ENCODE measurements around the gene FGF23.
"Not testable (repeated sequence)": the region's sequence is repeated elsewhere in the genome, so short reads cannot be mapped to it uniquely, and the experiment has no call there.

FGF23 gene

DNA sequence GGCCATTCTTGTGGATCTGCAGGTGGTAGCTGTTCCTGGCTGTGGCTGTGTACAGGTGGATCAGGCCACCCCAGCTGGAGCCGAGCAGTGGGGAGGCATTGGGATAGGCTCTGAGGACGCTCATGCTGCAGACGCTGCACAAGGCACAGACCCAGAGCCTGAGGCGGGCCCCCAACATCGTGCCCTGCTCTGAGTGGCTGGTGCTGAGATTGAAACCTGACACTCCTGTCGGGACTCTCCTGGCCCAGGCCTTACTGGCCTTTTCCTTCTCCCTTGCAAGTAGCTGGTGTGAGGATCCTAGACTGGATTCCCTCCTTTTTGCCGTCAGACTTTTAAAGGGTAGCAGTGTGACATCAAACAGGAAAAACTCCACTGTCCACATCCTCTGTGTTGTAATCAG, at the start of gene FGF23:
Gene FGF23 (minus strand): TSS at position 308 of the 400 bp plus-strand sequence. CDS start 130 bp downstream, at position 178.
- DNase-seq: no peak

DNA sequence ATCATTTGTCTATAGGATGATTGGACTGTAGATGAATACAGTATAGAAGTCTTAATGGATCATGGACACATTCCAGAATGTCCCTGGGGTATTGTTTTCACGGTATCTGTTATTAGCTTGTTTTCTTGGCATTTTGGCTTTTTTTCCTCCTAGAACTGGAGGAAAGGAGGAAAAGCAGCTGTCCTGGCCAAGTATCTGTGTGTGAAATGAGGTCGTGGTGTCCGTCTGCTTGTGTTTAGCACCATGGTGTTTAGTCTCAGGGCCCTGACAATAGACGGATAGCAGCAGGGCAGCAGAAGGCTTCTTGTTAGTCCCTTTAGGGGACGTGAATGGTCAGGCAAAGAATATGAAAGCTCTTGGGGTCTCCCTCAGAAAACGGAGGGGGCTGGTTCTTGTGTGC, 44.9 kb upstream of the FGF23 start:
- no peak for DNase-seq

DNA sequence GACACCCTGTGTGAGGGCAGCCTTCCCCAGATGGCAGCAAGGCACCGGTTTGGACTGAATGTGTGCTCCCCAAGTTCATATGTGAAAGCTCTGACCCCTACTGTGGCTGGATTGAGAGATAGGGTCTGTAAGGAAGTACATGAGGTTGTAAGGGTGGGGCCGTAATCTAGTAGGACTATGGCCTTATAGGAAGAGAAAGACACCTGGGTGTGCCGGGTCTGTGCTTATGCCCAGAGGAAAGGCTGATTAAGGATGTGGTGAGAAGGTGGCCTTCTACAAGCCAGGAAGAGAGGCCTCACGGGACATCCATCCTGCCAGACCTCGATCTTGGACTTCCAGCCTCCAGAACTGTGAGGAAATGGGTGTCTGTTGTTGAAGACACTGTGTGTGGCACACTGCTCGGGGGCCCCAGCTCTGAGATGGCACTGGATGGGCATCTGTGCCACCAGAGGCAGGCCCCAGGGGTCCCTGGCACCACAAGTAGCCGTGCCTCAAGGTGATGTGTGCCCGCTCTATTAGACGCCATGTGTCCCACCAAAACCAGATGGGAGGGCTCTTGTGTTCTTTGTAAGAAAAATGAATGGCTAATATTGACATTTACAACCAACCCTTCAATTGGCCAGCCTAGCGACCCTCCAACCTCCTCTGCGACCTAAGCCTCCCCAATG, 44.1 kb upstream of the FGF23 start:
- no peak for DNase-seq

DNA sequence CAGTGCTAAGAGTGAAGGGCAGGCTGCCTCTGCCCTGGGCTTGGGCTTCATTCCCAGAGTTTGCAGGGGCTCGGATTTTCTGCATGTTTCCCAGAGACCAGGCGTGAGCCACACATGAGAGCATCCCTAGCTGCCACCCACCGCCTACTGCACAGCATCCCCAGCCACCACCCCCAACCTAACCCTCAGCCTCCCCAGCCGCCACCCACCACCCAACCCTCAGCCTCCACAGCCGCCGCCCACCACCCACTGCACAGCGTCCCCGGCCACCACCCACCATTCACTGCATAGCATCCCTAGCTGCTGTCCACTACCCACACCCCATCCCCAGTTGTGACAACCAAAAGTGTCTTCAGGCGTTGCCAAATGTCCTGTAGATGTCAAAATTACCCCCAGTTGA, 43.5 kb upstream of the FGF23 start:
- DNase-seq: no peak

DNA sequence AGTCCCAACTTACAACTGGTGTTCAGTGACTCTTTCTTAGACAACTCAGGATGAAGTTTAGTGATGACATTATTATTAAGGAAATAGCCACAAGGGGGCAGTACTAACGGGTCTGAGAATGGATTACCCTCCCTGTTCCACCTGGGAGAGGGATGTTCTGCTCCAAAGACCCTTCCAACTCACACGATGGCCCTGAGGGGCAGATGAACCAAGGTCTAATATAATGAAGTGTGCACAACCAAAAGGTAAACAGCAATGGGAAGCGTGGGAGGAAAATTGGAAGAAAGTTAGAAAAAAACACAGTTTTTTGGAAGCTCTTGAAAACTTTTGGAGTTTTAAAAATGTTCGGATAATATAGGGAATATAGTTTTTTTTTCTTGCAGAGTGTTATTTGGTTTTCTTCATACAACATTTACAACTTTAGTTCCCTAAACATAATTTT, 42.1 kb upstream of the FGF23 start:
- peak; percentile 76 for DNase-seq

DNA sequence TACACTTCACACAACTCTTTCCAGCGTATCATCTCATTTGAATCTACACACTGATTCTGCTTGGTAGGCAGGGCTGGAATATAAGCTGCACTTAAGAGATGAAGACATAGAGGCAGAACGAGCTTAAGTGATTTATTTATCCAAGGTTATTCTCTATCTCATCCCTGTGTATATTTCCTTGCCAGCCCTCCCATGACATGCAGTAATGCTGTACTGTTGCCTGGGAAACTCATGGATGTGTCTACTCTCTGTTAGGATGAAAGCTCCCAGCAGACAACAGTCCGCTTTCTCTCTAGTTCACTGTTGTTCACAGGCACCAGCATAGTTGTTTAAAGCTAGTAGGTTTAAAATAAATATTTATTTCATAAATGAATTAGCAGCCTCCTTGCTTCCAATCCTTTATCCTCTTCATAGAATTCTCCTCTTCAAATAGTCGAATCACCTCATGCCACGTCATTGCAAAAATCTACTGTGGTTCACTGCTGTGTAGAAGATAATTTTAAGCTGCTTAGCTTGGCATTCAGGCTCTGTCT, 40.7 kb upstream of the FGF23 start:
- no peak for DNase-seq

DNA sequence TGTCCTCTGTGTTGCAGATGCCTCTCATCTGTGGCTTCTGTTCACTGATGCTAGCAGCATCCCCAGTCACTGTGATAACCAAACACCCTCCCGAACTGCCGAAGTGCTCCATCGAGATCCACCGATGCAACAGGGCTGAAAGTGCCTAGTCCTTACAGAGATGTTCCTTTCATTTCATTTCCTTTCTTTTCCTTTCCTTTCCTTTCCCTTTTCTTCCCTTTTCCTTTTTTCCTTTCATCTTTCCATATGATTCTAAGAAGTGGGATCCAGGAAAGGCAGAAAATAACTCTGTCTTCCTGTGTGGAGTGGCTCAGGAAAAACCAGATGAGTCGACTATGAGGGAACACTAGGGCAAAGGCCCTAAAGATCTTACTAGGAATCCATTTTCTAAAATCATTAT, 39.4 kb upstream of the FGF23 start:
- DNase-seq: no peak

DNA sequence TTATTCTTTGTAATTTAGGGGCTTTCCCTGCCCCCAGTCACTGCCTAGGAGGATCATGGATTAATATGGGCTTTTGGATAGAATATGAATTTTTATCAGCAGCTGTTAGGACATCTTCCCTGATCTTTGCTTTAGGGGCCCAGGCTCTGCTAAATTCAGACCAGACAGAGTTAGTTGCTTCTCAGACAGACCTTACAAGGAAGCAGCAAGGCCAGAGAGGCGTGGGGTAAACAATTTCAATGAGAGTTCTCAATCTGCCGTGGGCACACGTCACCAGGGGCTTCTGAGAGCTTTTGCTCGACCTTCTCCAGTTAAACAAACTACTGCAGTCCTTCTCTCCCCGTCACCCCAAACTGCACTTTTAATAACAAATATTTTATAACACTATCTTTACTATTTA, 38.4 kb upstream of the FGF23 start:
- DNase-seq: no peak

DNA sequence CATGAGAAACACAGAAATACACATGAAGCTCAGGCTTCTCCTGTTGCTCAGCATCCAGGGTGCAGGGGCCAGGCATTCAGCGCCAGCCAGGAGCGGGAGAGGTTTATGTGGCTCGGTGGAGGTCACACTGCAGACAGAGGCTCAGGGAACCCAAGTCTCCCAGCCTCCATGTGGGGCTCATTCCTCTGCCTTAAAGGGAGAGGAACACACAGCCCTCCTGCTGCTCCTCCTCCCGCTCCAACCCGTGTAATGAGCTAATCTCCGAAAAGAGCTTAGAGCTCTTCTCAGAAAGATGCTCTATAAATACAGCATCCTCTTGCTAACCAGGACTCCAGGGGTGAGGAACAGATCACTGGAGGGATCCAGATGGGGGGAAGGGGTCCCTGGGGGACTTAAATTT, 37.9 kb upstream of the FGF23 start:
- no peak for DNase-seq

DNA sequence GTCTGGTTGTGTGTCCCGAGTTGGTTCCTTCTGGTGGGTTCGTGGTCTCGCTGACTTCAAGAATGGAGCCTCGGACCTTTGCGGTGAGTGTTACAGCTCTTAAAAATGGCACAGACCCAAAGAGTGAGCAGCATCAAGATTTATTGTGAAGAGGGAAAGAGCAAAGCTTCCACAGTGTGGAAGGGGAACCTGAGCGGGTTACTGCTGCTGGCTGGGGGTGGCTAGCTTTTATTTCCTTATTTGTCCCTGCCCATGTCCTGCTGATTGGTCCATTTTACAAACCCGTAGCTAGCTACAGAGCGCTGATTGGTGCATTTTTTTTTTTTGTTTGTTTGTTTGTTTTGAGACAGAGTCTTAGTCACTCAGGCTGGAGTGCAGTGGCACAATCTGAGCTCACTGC, 36.8 kb upstream of the FGF23 start:
- DNase-seq: no peak

DNA sequence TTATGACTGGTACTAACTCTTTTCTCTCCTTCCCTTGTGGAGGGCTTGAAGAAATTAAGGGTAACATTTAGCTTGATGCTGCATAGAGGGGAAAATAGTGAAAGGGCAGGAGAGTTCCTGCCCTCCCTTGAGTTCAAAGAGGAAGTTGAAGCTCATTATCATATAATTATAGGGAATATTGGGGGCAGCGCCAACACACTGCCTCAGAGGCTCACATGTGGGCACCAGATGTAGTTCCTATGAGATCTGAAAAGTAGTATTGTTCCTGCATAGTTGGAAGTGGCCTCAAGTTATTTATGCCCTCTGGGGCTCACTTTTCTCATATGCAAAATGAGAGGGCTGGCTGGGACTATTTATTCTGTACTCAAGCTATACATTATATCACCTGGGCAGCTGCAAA, 33.0 kb upstream of the FGF23 start:
- DNase-seq: no peak

DNA sequence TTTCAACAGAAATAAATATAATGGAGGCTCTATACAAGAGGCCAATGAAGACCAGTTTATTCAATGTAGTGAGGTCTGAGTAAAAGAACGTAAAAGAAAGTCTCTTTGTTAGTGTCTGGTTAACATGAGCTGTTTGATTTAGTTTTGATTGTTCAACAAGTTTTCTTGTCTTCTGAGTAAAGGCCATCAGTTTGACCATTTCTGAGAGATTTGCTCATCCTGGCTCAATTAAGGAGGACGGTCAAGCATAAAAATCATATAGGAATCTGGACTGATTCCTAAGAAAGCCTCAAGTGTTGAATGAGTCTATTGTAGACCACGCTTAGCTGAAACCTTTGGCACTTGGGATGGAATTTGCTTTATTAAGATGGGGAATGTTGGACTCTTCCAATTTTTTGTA, 32.5 kb upstream of the FGF23 start:
- DNase-seq: no peak

DNA sequence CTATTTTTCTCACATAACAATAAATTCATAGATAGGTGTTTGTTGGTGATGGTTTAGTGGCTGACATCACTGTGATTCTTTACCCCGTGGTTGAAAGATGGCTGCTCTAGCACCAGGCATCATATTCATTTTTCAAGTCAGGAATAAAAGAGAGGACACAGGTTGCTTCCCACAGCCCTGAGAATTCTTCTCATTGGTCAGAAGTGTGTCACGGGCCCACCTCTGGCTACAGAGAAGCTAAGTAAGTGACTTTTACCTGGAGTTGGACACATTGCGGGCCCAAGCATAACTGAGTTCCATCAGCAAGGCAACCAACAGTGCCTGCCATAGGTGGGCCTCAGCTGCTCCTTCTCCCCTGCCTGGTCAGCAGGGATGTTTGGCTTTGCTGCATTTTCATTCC, 27.6 kb upstream of the FGF23 start:
- DNase-seq: no peak

DNA sequence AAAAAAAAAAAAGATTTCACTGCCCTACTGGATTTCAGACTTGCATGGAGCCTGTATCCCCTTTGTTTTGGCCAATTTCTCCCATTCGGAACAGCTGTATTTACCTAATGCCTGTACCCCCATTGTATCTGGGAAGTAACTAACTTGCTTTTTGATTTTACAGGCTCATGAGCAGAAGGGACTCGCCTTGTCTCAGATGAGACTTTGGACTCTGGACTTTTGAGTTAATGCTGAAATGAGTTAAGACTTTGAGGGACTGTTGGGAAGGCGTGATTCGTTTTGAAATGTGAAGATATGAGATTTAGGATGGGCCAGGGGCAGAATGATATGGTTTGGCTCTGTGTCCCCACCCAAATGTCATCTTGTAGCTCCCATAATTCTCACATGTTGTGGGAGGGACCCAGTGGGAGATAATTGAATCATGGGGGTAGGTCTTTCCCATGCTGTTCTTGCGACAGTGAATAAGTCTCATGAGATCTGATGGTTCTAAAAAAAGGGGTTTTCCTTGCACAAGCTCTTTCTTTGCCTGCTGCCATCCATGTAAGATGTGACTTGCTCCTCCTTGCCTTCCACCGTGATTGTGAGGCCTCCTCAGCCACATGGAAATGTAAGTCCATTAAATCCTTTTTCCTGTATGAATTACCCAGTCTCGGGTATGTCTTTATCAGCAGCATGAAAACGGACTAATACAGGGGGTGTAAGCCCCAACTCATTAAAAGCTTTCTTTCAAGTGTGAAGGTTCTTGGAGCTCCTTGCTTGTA, 25.5 kb upstream of the FGF23 start:
- DNase-seq: not testable (repeated sequence)

DNA sequence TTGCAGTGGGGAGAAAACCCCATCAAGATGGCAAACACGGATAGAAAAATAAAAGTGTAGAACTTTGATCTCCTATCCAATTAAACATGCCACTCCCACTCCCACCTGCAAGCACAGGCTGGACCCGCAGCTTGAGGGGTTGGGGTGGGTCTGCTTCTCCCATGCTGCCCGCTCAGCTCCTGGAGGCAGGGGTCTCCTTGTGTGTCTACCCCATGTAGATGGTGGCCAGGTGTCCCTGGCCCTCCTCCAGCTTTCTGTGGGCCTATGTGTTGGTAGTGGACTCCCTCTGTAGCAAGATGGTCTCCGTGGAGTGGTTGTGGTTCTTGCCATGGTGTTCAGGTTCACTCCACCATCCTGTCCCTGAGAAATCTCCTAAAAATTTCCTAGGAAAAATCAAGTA, 23.5 kb upstream of the FGF23 start:
- no peak for DNase-seq

DNA sequence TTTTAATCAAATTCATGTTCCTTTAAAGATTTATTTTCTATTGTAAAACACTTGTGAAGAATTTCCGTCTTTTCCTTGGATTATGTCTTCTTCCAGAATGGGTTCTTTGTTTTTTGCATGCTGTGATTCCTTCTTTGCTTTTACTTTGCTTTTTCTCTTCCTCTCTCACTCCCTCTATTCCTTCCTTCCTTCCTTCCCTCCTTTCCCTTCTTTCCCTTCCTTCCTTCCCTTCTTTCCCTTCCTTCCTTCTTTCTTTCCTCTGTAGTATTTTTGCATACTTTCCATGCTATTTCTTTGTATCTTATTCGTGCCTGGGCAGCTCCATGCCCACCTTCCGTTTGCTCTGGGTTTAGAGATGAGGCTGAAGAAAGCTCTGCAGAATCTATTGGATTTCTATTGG, 21.6 kb upstream of the FGF23 start:
- DNase-seq: no peak

DNA sequence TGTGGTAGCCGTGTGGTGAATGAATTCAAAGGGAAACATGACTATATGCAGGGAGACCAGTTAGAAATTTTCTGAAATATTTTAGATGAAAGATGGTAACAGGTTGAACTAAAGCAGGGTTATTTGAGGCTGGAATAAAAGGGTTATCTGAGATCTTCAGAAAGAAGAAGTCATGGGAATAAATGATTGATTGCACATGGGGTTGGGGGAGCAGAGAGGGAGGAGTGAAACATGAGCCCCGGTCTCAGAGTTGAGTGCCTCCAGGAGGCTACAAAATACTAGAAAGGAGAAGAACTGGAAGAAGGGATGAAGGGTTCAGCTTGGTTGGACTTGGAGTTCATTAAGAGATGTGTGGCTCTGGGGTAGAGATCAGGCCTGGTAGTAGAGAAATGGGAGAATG, 16.3 kb upstream of the FGF23 start:
- DNase-seq: no peak

DNA sequence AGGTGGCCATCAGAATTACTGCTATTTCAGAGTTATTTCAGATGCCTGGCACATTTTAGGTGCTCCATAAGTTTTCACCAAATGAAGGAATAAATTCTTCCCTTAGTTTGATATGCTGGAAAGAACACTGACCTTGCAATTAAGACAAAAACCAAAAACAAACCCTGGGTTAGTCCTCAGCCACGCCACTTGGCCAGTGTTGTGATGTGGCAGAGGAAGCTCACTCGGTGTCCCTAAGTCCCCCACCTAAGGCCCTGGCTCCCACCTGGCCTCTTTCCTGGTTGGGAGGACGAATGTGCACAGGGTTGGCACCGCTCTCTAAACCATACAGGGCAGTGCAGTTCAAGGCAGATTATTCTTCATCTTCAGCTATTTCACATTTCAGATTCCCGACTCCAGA, 13.7 kb upstream of the FGF23 start:
- DNase-seq: no peak

DNA sequence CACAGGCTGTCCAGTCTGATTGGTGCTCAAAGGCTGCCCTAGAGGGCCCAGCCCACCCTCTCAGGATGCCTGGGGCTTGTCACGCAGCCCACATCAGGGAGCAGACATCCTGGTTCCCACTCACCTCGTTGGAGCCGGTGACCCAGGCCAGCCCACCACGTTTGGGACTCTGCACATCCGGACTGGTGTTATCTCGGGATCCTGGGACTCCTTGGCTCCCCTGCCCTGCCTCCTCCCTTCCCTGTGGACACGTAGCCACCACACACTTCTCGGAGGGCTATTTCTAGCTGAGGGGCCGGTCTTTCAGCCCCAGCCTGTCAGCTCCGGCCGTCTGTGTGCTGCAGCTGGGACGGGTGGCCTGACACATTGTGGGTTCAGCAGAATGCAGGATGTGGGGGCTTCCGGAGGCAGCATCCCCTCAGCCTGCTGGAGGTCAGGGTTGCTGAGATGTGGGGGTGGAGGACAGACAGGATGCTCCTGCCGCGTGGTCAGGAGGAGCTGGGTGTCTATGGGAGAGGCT, 12.8 kb upstream of the FGF23 start:
- DNase-seq: no peak

DNA sequence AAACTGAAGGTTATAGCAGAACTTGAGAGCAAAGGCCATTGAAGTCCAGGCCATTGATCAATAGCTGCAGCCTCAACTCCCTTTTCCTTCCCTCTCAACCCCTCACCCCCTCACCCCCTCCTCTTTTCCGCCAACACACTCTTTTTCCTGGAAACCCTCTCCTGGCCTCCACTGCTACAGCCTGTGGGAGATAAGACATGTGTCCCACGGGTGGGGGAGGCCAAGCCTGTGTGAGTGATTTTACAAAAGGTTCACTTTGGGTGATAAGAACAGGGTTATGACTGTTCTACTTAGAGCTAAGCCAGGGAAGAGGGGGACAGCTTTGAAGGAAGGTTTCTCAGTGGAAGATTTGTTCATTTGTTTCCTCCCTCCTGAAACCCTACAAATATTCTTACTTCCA, 9.2 kb upstream of the FGF23 start:
- no peak for DNase-seq

DNA sequence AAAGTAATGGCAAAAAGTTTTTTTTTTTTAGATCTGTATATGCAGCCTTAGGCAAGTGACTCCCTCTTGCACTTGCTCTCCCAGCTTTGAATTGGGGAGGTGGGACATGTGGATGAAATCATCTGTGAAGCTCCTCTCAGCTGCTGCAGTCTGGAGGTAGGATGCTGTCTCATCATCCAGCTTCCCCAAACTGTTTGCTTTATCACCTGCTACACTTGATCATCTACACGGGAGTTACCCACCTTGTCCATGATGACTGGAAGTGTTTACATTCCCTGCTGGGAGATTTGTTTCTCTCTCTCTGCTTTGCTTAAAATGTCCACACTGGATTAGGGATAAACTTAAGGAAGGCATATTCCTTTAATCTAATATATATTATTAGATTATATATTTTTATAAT, 8.5 kb upstream of the FGF23 start:
- DNase-seq: no peak

DNA sequence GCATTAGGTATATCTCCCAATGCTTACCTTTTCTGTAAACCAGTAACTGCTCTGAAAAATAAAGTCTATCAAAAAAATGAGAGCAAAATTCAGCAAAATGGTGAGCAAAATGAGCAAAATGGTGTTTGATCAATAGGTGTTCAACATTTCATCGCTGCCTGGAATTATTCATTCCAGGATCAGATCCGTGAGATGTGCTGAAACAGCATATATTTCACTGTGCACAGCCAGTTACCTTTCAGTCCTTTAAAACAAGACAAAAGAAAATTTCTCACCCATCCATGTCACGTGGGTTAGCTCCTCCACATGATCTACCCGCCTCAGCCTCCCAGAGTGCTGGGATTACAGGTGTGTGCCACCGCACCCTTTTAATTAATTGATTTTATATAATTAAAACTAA, 8.1 kb upstream of the FGF23 start:
- no peak for DNase-seq

DNA sequence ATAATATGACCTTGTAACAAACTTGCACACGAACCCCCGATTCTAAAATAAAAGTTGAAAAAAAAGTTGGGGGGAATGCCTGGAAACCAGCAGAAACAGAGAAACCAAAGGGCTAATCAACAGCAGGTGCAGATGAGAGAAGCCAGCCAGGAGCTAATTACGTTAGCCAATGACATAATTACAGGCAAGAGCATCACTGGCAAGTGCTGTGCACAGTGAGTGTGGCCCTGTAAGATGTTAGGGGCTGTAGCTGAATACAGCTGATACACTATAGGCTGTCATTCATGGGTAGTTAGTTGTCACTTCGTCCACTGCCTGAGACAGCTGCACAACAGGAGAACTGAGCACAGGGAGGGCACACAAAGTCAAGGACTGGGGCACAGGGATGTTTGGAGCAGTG, 7.3 kb upstream of the FGF23 start:
- no peak for DNase-seq

DNA sequence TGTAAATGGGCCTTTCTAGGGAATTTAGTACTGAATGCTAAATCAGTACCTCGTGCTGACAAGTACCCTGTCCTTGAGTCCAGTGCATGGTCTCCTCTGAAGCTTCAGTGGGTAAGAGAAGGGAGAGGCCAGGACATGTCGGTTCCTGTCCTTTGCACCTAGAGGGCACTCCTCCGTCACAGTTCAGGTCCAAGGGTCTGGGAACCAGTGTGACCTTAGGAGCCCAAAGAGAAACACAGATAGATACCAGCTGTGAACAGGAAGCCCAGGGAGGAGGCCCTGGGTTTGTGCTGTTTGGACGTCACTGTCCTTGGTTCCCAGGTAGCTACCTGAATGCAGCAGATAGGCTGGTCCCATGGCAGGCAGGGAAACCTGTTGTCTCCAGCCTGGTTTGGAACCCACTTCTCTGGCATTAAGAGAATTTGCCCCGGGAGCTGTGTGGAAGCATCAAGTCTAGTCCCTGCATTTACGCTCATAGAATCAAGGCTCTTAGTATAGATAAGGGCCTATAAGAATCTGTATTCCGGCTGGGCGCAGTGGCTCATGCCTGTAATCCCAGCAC, 3.9 kb upstream of the FGF23 start:
- DNase-seq: no peak

Measured in NCI-H1694 (cell line).